Left renal cortex interstitium (tissue), 4 donors: Measurements from ENCODE around the gene LINGO3. TPM values are rescaled to one million over a fixed set of nuclear protein-coding genes. Genes with fewer than 3 reads are reported as not detected.

Source experiments
- DNase-seq, 4 donors: peaks; one replicate each; pipeline ENCODE4 v3.0.0-alpha.2; 2013; ENCODE audit warnings: low read depth in 4 of 4, low spot score in 2 of 4, missing footprints in 1 of 4
- polyA plus RNA-seq, 4 donors: library from polyadenylated mRNA; unstranded; fragments of 120-200 nt; gene quantifications; one replicate each; pipeline ENCODE4 v1.2.1, GENCODE V29; 2013; ENCODE audit not compliant: insufficient read length in 4 of 4

Gene LINGO3
- polyA plus RNA-seq, 4 donors: 0.06 to 0.14 (median 0.09) TPM

- DNase-seq: peak; percentile 82 to 95 (median 92)
Observed at GRCh38 chr19:2269244-2270156, 38.5 kb downstream of the LINGO3 start.

- no peak for DNase-seq
Observed at GRCh38 chr19:2268861-2269243, 39.1 kb downstream of the LINGO3 start.

- DNase-seq: no peak
Observed at GRCh38 chr19:2268480-2268830, 39.5 kb downstream of the LINGO3 start.

- no peak for DNase-seq
Observed at GRCh38 chr19:2266183-2266993, 41.6 kb downstream of the LINGO3 start.

- DNase-seq: no peak
Observed at GRCh38 chr19:2261438-2262172, 46.3 kb downstream of the LINGO3 start.

- no peak for DNase-seq
Observed at GRCh38 chr19:2260341-2260805, 47.6 kb downstream of the LINGO3 start.

- DNase-seq: no peak
Observed at GRCh38 chr19:2259336-2259735, 48.6 kb downstream of the LINGO3 start.

Other genes with a start within 250 kb of the LINGO3 start
- 10 to 100 TPM; 20.9 to 33.3 (median 25.1) TPM for gene MOB3A, start 211.8 kb downstream of the LINGO3 start, polyA plus RNA-seq
- gene IZUMO4, start 211.2 kb downstream of the LINGO3 start, polyA plus RNA-seq: 1 to 10 TPM; 4.0 to 9.2 (median 7.4) TPM
- gene AP3D1, start 156.6 kb downstream of the LINGO3 start, polyA plus RNA-seq: 100 to 1,000 TPM in 3 of 4 donors, 10 to 100 TPM in 1; 92.0 to 128 (median 113) TPM
- gene DOT1L, start 144.2 kb downstream of the LINGO3 start, polyA plus RNA-seq: 10 to 100 TPM; 20.1 to 43.7 (median 29.1) TPM
- gene PLEKHJ1, start 71.8 kb downstream of the LINGO3 start, polyA plus RNA-seq: 10 to 100 TPM; 60.5 to 98.5 (median 82.3) TPM
- 10 to 100 TPM; 55.3 to 92.4 (median 84.6) TPM for gene SF3A2, start 71.3 kb downstream of the LINGO3 start, polyA plus RNA-seq
- 1 to 10 TPM in 3 of 4 donors, under 1 TPM in 1; 0.96 to 3.8 (median 2.4) TPM for gene AMH, start 58.8 kb downstream of the LINGO3 start, polyA plus RNA-seq
- under 1 TPM; 0.23 to 0.94 (median 0.74) TPM for gene JSRP1, start 51.7 kb downstream of the LINGO3 start, polyA plus RNA-seq
- under 1 TPM in 3 of 4 donors, not detected in 1; 0.06 to 0.21 (median 0.16) TPM for gene PEAK3, start 26.0 kb downstream of the LINGO3 start, polyA plus RNA-seq
- 100 to 1,000 TPM in 3 of 4 donors, 10 to 100 TPM in 1; 75.3 to 125 (median 114) TPM for gene LSM7, start 20.4 kb upstream of the LINGO3 start, polyA plus RNA-seq
- gene SPPL2B, start 20.5 kb upstream of the LINGO3 start, polyA plus RNA-seq: 100 to 1,000 TPM in 2 of 4 donors, 10 to 100 TPM in 2; 39.5 to 141 (median 89.3) TPM
- gene TMPRSS9, start 52.1 kb upstream of the LINGO3 start, polyA plus RNA-seq: 1 to 10 TPM in 1 of 4 donors, under 1 TPM in 3; 0.08 to 1.2 (median 0.62) TPM
- gene TIMM13, start 119.4 kb upstream of the LINGO3 start, polyA plus RNA-seq: 100 to 1,000 TPM in 1 of 4 donors, 10 to 100 TPM in 3; 64.7 to 125 (median 91.1) TPM
- gene LMNB2, start 148.8 kb upstream of the LINGO3 start, polyA plus RNA-seq: 10 to 100 TPM; 51.4 to 93.0 (median 76.8) TPM
- 10 to 100 TPM in 3 of 4 donors, 1 to 10 TPM in 1; 9.9 to 17.6 (median 11.3) TPM for gene GADD45B, start 168.0 kb upstream of the LINGO3 start, polyA plus RNA-seq